GM21529 (cell line): ENCODE measurements around the gene CRK.

Experiments used
- ATAC-seq: cut with Tn5 transposase; IDR thresholded peaks from one replicate; pipeline ENCODE4 v1.9.1; 2021; ENCODE audit not compliant: unreplicated experiment

The CRK gene

DNA sequence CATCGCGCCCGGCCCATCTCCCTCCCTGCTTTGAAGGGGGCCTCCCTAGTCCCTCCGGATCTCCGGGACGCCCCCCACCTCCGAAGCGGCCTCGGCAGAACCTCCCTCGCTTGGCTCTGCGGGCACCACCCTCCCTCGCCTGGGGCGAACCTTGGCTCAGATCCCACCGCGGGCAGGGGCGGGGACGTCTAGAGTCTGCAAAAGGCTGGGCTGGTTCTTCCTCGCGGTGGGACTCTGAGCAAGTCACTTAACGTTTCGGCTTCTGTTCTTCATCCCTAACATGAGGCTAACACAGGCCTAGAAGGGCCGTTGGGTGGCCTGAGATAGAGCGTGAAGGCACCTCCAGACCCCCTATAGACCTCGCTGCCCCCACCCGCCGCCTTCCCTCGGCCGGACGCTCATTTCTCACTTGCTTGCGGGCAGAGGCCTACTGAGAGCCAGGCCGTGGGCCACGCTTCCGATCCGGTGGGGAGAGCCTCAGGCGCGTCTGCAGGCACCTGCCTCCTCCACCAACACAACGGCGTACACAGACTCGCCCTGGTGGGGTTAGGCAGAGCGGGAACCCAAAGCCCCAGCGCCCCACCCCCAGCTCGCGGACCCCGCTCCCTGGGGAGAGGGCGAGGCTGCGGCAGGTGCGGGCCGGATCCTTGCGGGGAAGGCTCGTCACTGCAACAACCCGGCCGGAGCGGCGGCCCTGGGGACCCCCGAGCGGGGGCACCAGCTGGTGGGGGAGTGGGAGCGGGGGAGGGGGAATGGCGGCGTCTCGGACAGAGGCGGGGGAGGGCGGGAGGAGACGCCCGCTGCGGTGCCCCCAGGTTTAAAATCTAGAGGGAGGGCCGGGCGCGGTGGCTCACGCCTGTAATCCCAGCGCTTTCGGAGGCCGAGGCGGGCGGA is 31.0 kb upstream of the CRK start:
- ATAC-seq = no peak

DNA sequence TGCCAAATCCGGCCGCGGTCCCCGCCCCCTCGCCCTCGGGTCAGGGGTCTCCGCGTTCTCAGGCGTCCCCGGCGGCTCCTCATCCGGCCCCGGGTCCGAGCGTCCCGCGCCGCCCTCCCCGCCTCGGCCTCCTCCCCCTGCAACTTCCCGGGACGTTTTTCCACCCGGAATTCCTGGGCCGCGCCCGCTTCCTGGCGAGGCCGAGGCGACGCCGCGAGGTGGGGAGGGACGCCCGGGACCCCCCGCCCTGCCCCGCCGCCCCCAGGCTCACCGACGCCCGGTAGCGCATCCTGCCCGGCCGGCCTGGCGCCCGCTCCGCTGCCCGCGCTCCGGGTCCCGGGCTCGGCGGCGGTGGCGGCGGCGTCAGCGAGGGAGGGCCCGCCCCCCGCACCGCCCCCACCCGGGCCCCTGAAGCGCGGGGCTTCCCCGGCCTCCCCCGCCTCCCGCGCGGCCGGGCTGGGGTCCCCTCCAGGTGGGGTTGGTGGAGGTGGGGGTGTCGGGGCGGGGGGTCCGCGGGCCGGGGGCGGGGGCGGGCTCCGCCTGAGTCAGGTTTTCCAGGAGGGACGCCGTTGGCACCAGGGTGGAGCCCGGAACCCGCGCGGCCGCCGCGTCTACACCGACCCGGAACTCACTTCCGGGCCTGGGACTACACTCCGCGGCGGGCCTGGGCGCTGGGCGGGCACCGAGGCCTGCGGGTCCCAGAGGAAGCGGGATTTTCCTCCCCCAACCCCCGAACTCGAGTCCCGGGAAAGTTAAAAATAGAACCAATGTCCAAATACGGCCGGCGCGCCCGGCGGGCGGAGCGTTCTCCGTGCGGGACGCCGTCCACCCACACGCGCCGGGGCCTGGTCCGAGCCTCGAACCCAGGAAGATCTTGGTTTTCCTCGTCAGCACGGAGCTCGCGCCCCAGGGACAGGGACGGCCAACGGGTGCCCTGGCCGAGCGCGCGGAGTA is 29.7 kb upstream of the CRK start:
- peak; percentile 28 for ATAC-seq

DNA sequence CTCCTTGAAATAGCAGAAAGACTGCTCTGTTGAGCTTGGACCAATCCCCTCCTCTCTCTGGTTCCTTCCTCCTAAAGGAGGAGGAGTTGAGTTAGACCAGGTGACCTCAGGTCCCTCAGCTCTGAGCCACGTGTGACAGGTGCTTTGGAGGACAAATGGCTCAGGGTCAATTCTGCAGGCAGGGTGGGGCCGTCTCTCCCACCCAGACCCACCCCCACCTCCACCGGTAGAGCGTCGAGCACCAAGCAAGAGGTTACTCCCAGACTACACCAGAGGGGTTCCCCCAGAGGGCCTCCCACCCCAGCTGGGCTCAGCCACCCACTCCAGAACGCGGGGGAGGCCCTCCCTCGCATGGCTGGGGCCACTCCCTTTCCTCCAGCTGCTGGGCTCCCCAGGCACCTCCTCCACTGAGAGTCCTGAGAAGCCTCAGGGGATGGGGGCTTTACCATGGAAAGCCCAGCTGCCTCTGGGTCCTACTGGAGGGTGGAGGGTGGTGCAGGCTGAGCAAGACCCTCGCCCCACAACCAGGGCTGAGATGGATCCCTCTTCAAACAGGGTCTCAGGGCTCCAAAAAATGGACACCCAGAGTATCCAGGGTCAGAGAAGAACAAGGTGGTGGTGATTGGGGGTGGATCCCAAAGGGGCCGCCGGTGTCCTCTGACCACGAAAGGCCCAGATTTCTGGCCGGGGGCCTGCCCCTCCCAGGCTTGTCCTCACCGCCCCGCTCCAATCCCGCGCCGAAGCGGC is 28.8 kb upstream of the CRK start:
- ATAC-seq = peak; percentile 34

DNA sequence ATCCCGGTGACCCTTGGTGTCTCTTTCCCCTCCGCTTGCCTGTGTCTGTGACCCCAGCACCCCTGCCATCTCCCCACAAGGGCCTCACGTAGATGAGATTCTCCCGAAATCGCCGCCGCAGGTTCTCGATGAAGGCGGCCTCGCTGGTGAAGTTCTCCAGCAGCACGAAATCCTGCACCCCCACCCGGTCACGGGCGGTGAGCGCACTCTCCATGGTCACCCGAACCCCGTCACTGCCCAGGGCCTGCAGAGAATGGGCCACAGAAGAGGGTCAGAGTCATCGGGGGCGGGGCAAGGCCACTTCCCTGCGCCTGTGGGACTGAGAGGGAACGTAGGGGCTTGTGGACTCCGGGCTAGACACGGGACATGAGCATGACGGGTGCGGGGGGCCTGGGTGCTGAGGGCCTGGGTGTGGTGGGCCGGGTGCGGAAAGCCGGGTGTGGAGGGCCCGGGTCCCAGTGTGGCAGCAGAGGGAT is 28.1 kb upstream of the CRK start:
- no peak for ATAC-seq

DNA sequence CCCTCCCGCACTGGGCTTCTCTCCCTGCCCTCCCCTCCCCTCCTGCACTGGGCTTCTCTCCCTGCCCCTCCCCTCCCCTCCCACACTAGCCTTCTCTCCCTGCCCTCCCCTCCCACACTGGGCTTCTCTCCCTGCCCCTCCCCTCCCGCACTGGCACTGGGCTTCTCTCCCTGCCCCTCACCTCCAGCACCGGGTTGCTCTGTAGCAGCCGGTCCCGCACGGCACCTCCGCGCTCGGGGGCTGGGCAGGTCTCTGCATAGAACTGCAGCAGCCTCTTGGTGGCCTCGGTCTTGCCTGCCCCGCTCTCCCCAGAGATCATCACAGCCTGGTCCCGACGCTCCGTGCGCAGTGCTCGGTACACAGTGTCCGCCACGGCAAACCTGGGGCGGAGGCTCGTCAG is 26.6 kb upstream of the CRK start:
- no peak for ATAC-seq

DNA sequence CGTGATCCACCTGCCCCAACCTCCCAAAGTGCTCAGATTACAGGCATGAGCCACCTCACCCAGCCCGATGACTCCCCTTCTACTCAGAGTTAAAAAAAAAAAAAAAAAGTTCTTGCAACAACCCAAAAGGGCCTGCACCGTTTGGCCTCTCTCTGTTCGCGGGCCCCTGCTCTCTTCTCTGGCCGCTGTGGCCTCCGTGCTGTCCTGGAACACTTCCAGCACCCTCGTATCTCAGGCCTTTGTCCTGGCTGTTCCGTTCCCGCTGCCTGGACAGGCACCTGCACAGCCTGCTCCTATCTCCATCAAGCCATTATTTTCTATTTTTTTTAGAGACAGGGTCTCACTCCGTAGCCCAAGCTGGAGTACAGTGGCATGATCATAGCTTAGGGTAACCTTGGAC is 25.7 kb upstream of the CRK start:
- no peak for ATAC-seq

DNA sequence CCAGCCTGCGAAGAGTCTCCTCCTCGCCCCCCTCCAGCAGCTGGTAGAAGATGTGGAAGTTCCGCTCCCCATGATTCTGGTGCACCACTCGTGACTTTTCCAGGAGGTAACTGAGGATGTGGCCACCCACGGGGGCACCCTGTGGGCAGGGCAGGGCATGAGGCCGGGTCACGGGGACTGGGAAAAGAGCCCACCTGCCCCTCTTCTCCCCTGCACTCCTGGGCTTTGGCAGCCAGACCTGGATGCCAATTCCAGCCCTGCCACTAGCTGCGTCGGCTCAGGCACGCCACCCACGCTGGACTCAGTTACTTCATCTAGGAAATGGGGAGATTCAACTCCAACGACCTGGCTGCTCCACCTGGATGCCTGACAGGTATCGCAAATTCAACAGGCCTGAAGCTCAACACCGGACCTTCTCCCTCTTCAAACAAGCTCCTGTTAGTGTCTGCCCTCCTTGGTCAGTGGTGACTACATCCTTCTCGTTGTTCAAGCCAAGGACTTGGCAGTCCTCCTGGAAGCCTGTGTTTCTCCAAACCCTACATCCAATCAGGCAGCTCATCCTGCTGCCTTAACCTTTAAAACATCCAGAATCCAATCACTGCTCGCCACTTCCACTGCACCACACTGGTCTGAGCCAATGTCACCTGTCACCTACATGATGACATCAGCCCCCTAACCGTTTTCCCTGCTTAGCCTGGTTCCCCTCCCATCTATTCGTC is 24.9 kb upstream of the CRK start:
- no peak for ATAC-seq

DNA sequence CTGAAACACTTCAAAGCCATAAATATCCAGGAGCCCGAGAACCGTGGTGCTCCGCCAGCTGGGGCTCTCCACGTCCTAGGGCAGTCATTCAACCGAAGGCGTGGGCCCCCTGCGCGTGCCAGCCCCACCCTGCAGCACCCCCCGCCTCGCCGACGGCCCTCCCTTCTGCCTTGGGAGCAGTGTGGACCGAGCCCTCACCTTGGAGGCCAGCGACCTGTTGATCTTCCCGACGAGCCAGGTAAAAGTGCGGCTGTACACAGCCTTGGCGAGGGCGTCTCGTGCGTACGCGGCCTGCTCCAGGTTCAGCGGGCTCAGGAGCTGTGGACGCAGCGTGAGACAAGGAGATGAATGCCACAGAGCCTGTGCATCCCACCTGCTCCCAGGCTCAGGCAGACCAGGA is 22.4 kb upstream of the CRK start:
- no peak for ATAC-seq

DNA sequence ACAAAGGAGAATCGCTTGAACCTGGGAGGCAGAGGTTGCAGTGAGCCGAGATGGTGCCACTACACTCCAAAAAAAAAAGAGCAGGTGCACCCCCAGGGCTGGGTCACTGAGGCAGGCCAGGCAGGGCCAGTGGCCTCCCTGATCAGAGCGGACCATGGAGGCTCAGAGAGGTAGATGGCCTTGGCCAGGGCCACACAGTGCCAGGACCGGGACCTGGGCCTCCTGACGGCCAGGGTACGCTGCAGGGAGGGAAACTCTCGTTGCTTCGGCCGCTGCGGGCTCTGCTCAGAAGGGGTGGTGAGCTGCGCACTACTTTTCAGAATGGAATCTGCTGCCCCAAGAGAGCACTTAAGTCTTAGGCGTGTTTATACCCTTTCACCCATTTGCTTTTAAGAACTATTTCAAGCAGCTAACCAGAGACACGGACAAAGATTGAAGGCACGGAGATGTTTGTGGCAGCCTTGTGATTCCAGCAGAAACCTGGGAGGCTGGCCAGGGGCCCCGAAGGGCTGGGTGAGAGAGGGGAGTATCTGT is 19.4 kb upstream of the CRK start:
- no peak for ATAC-seq

DNA sequence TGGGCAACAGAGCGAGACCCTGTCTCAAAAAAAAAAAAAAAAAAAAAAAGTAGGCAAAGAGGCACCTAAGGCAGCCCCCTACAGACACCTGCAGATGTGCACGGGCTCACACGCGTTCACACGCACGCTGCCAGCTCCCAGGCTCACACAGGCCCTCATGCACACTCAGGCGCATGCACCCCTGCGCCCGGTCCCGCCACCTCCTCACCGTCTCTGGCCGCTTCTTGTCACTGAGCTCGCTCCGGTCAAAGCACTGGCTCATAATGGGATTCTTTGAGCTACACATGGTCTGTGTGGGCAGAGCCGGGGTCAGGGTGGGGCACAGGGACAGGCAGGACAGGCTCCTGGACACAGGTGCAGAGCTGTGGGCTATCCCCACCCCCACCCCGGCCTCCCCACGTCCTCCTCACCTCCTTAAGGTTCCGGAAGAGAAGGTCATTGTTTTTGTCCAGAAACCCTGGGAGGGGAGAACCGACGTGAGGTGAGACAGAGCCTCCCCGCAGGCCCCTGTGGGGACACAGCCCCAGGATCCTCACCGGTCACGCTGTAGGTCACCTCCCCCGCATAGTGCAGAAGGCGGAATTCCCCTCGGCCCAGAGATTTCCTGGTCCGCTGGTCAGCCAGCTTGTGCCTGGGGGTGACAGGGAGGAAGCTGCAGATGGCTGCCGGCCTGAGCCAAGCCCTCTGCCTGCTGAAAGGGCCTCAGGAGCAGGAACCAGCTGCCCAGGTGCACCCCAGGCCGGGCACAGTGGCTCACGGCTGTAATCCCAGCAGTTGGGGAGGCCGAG is 18.6 kb upstream of the CRK start:
- peak; percentile 68 for ATAC-seq

DNA sequence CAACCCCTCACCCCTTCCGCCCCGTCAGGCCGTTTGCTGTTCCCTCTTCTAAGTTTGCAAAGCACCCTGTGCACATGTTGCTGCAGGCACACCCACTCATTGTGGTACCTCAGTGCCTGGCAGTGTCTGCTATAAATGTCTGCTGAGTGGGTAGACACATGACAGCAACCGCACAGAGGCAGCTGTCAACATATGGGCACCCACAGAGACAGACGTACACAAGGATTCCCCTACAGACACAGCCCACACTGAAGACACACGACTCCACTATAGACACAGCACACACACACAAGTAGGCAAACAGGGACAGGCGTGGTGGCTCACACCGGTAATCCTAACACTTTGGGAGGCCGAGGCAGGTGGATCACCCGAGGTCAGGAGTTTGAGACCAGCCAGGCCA is 17.8 kb upstream of the CRK start:
- no peak for ATAC-seq

DNA sequence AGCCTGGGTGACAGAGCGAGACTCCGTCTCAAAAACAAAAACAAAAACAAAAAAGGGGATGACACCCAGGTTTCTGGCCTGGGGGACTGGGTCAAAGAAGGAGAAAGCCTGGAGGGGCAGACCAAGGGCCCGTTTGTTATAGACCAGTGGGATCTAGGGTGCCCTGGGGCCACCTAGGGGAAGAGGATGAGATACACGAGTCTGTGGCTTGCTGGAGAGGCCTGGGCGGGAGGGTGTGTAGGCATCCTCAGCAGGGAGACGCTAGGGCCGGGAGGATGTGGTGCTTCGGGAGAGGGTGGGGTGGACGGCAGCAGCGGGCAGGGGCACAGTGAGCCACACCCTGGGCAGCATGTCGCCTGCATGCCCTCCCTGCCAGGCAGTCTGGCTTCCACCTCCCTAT is 17.1 kb upstream of the CRK start:
- ATAC-seq = no peak

DNA sequence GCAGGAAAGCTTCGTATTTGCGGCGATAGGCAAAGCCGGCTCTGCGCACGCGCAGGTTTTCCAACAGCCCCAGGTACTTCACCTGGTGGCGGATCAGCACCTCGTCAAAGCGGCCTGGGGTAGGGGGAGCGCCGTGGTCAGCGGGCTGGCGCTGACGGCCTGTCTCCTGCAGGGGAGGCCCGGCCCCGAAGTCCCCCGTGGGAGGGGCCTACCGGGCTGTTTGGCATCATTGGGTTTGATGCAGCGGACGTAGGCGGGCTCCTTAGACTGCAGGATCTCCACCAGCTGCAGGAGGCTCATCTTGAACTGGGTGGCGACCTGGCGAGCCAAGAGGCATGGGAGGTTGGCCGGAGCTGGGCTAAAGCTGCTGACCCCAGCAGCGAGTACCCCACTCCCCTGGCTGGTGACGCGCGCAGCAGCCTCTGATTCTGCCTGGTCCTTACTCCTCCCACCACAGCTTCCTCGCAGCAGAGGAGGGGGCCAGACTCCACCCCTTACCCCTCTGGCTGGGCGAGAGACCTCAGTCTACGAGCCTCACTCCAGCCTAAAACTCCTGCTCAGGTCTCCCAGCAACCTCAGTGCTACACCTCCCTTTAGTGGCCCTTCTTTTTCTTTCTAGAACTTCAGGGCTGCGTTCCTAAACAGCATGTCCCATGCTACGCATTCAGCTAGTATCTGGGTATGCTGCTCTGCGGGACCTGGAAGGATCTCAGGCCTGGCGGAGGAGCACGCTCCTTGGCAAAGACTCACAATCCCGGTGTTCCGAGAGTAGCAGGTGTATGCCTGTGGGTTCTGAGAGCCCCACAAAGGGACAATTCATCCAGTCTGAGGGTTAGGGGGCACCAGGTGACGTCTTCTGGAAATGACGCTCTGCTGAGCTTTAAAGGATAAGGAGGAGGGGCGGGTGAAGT is 16.1 kb upstream of the CRK start:
- ATAC-seq = no peak

DNA sequence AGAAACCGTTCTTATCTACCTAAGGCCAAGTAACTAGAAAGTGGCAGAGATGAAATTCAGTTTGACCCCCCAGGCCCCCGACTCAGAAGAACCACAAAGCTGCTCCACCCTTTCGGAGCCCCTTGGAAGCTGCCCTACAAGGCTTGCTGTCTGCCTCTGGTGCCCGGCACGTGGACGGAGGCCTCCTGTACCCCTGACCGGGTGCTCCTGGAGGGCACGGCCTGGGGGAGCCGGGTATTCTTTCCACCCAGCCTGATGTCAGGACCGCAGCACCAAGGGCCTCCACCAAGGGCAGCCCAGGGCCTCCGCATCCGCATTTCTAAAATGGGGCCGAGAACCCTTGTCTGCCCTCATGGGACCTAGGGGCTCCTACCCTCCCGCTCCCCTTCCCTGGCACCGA is 15.5 kb upstream of the CRK start:
- ATAC-seq = no peak

DNA sequence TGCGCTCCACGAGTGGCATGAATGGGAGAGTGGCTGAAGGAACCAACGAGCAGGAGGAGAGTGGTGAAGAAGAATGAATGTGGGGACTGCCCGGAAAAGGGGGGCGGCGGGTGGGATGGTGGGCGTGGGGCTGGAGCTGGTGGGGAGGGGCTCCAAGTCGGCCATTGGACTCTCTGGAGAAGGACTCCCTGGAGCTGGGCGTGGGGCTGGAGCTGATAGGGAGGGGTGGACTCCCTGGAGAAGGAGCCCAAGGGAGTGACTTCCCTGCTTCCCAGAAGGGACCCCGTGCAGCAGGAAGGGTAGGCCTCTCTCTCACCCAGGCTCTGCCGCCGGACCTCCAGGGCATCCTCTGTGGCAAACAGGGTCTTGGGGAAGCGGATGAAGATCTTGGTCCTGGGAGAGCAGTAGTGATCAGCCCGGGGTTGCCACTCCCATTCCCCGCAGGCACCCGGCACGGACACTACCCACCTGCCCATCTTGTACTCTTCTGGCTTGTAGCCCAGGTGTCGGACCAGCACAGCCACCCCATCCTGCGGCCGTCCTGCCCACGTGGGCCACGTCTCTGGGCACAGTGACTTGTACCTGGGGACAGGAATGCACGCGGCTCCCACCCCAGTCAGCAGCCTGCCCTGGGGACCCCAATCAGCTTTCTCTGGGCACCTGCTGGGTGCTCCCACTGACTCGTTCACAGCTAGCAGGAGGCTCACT is 14.9 kb upstream of the CRK start:
- no peak for ATAC-seq

DNA sequence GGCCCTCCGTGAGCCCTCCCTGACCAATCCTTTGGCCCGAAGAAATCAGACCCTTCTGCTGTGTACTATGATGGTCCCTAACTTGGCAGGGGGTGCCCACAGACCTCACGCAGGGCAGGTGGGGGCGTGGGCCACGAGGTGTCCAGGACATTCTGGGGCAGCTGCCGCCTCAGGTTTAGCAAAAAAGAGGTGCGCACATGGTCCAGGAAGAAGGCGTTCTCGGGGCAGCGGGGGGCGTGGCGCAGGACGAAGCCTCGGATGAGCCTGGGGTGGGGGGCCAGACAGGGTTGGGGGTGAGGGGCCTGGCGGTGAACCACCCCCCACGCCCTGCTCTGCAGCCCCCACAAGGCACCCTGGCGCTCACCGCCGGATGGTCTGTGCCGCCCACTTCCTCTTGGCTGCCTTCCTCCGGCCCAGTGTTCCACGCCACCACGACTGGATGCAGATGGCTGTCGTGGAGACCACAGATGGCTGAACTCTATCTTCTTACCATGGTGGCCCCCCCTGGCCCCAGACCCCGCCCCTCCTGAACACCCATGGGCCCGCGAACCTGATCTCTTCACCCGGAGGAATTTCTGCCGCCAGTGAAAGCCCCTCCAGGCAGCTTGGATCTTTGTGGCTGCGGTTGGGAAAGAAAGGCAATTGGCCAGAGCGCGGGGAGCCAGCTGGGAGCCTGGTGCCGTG is 14.2 kb upstream of the CRK start:
- no peak for ATAC-seq

DNA sequence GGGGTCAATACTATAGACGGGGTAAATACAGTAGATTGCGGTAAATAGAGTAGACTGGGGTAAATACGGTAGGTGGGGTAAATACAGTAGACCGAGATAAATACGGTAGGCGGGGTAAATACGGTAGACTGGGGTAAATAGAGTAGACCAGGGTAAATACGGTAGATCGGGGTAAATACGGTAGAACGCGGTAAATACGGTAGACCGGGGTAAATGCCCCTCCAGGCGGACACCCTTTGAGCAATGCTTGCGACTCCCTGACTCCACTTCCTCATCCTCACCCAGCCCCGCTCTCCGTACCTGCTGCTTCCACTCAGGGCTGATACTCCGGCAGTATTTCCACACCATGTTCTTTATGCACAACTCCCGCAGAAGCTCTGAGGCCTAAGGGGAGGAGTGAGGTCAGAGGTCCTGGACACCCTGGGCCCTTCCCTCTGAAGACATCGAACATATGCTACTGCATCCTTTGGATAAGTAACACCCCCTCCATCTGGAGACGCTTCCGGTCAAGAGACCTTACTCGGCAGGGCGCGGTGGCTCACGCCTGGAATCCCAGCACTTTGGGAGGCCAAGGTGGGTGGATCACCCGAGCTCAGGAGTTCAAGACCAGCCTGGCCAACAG is 13.3 kb upstream of the CRK start:
- no peak for ATAC-seq
